GM18502 (cell line): ENCODE results near the gene PDE9A.
"Not testable (repeated sequence)": the region's sequence is repeated elsewhere in the genome, so short reads cannot be mapped to it uniquely, and the experiment has no call there.

Source experiments
- ATAC-seq: cut with Tn5 transposase; IDR thresholded peaks from one replicate; pipeline ENCODE4 v1.9.1; 2021; ENCODE audit warnings: mild to moderate bottlenecking; ENCODE audit not compliant: unreplicated experiment, poor library complexity

The PDE9A gene

DNA sequence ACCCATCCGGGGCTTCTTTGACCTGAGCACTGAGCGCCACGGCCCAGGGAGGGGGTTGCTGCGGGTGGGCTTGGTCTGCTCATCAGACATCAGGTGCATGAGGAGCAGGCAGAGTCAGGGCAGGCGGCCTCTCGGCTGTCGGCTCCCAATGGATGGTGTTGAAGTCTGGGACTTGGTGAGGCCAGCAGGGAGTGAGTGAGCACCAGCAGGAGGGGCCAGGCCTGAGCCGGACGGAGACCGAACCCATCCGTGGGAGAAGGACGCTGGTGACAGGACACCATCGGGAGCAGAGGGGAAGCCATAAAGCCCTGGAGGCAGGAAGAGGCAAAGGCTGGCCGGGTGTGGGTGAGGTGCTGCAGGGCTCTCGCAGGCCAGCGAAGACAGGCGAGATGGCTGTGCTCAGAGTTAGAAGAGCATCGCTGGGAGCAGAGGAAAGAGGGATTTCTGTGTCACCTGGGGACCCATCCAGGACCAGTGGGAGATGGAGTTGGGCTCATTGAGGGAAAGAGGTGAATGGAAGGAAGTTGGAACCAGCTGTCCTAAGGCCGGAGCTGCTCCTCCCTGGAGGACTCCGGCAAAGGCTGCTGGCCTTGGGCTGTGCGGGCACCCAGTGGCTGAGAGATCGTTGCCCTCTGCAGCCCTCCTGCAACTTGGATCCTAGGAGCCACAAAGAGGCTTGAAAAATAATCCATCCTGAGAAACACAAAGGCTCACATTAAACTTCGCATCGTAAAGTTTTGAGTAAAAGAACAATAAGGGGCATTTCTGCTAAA, 49.9 kb downstream of the PDE9A start:
- no peak for ATAC-seq

DNA sequence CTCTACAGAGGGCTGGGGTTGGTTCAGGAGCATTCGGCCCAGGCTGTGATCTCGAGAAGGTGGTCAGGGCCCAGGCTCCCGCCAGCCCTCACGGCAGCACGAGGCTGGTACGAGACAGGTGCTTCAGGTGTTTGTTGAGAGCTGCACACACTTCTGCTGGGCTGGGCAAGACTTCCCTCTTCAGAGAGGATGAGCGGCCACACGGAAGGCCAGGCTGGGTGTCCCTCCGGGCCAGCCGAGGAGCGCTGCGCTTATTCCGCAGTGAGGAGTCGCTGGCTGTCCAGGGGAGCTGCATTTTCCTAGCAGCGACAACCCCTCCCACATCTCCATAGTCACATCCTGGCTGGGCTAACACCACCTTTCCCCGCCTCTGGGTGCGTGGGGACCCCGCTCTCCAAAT, 50.5 kb downstream of the PDE9A start:
- no peak for ATAC-seq

DNA sequence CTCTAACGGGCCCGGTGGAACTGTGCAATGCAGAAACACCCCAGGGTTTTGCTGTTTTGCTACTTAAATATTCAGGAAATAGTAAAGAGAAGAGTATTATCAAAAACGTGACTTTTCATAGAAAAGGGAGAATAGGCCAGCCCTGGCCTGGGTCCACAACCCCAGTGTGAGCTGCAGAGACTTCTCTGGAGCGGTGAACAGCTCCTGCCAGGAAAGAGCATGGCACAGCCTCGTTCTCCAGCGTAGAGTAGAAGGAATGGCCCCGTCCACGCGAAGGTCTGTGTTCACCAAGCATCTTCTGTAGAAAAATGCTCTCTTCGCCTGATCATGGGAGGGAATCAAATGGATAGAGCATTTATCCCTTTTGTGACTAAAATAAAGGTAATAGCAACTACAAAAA, 51.4 kb downstream of the PDE9A start:
- ATAC-seq: no peak

DNA sequence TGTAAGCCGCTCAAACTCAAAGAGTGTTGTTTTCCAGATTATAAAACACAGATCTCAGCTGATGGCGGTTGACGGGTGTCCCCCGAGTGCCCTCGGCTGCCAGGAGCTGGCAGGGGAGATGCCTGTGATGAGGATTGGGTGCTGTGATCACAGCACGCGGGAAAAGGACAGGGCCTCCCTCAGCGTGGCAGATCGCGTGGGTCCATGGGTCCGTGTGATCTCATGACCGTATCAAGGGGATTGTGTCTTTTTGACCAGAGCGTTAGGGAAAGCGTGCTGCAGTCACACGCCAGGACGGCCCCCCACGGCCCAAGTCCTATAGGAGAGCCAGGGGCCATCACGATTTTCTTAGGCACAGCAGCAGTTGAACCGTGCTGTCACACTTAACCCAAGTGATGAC, 51.9 kb downstream of the PDE9A start:
- ATAC-seq: no peak

DNA sequence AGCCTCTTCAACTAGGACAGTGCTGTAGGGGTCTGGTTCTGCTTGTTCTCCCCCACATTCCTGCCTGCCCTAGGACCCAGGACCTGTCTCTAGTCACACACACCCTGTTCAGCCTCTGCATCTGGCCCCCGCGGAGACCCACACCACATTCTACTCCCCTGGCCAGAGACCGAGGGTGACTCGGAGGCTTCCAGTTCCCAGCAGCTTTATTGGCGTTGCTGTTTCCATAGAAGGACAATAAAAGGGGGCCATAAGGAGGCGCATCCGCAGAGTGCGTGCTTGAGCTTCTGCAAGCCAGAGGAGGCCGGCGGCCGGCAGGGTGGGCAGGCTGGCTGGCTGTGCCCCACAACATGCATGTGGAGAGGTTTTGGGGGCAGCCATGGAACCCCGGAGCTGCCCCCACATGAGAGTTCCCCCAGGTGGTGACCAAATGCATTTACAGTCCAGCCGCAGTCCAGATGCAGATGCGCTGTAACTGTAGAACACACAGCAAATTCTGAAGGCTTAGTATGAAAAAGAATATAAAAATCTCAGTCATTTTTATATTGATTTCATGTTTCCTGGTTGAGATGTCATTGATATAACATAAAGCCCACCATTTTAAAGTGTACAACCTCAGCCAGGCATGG, 52.4 kb downstream of the PDE9A start:
- no peak for ATAC-seq

DNA sequence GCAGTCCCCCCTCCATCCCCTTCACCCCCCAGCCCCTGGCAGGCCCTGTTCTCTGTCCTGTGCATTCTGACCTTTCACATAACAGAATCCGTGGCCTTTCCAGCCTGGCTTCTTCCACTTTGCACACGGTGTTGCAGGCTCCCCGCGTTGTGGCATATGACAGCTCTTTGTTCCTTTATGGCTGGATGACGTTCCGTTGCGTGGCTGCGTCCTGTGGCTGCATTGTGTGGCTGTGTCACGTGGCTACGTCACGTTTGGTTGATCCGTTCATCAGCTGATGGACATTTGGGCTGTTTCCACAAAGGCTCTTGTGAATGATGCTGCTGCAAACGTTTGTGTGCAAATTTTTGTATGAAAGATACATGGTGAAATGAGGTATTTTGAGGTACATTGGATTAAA, 53.3 kb downstream of the PDE9A start:
- no peak for ATAC-seq

DNA sequence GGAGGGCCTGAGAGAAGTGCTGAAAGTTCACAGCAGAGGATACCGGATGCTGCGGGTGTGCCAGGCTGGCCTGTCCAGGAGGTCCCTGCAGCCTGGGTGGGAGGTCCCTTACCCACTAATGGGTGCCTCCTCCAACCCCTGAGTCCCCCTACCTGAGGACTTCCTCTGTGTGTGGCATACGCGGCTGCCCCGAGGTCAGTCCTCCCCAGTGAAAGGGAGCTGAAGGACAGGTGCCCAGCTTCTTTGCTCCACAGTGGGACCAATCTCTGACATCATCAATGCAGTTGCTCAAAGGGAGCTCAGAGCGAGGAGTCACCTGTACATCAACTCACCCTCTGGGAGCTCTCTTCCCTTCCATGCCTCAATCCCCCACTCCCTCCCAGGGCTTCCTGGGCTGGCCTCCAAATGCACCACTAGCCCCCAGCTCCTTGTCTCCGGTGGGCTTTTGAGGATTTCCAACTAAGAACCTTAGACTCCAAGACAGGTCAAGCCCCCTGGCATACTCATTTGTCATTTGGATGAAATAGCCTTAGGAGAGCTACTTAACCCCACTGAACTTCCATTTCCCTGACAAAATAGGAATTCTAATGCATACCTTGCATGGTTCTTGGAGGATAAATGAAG, 53.9 kb downstream of the PDE9A start:
- no peak for ATAC-seq

DNA sequence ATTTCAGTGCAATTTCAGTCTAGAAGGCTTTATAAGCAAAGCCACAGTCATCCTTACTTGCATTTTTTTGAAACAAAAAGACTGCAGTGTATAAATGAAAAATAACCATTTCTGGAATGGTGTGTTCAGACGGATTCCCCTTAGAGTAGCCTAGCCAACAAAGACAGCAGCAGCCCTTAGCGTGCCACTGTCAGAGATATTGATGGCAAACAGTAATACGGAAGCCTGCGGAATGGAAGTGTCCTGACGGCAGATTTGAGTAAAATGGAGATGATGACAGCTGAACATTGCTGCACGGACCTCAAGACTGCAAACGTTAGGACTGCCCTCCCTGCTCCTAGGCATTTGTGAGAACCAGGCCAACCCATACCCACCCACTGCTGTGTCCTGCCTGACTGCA, 54.7 kb downstream of the PDE9A start:
- no peak for ATAC-seq

DNA sequence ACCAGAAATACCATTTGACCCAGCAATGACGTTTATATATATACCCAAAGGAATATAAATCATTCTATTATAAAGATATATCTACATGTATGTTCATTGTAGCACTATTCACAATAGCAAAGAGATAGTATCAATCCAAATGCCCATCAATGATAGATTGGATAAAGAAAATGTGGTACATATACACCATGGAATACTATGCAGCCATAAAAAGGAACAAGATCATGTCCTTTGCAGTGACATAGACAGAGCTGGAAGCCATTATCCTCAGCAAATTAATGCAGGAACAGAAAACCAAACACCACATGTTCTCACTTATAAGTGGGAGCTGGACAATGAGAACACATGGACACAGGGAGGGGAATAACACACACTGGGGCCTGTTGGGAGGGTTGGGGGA, 55.5 kb downstream of the PDE9A start:
- not testable (repeated sequence) for ATAC-seq

DNA sequence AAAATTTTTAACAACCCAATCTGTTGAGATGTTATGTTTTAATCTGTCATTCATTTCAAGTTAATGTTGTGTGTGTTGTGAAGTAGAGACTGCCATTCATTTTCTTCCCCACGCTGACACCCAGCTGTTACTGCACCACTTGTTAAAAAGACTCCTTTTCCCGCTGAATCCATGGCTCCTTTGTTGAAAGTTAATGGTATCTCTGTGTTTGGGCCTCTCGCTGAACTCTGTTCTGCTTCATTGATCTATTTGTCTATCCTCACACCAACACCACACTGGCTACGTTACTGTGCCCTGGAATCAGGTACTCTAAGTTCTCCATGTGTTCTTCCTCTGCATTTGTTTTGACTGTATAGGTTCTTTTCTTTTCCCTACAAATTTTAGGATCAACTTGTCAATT, 58.2 kb downstream of the PDE9A start:
- ATAC-seq: no peak

DNA sequence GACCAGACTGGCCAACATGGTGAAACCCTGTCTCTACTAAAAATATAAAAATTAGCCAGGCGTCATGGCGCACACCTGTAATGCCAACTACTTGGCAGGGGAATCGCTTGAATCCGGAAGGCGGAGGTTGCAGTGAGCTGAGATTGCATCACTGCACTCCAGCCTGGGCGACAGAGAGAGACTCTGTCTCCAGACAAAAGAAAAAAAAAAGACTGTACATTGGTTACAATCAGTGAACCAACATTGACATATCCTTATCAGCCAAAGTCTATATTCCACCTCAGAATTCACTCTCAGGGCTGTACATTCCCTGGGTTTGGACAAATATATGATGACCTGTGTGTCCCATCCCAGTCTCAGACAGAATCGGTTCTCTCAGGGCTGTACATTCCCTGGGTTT, 62.0 kb downstream of the PDE9A start:
- not testable (repeated sequence) for ATAC-seq

DNA sequence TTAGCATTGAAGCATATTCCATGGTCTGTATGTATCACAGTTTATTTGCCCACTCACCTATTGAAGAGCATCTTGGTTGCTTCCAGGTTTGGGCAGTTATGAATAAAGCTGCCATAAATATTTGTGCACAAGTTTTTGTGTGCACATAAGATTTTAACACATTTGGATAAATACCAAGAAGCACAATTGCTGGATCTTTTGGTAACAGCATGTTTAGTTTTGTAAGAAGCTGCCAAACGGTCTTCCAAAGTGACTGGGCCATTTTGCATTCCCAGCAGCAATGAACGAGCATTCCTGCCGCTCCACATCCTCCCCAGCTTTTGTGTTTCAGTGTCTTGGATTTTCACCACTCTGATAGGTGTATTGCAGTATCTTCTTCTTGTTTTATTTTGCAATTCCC, 62.7 kb downstream of the PDE9A start:
- ATAC-seq: no peak

DNA sequence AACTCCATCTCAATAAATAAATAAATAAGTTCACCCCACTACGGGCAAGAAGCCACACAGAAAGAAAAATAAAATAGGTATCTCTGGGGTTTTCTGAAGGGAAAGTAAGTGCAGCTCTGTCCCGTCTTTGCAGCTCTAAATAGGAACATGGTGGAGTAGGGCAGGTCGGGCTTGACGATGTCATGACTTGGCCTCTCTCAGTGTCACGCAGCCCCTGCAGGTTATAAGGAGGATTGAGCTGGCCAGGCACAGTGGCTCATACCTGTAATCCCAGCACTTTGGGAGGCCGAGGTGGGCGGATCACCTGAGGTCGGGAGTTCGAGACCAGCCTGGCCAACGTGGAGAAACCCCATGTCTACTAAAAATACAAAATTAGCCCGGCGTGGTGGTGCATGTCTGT, 67.1 kb downstream of the PDE9A start:
- not testable (repeated sequence) for ATAC-seq

DNA sequence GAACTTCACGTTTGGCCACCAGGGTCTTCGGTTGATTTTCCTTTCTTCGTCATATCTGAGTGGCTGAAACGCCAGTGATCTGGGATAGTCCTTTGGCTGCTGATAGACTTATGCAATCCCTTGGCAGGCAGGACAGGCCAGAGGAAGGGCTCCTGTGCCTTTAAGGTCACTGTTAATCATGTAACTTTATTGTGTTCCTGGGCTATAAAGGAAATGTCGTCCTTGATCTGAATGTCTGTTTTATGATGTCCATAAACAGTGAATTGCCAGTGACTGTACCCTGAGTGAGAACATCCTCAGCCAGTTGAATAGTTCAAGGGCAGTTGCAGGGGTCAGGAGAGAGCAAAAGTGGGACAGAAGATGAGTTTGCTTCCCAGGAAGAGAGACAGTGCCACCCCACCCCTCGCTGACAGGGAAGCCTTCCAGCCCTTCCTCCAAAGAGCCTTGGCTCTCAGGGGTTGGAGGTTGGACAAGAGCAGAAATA, 68.0 kb downstream of the PDE9A start:
- no peak for ATAC-seq

DNA sequence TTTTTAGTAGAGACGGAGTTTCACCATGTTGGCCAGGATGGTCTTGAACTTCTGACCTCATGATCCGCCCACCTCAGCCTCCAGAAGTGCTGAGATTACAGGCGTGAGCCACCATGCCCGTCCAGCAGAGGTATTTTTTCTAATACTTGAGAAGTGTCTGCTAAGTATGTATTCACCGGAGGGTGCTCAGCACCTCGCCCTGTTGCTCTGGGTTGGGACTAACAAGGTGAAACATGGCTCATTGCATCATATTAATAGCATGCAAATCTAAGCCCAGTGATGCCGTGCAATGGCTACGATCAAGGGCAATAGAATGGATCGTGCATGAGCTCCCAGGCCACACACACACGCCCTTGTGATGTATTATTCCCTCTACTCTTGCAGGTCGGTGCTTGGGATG, 68.7 kb downstream of the PDE9A start:
- ATAC-seq: no peak

DNA sequence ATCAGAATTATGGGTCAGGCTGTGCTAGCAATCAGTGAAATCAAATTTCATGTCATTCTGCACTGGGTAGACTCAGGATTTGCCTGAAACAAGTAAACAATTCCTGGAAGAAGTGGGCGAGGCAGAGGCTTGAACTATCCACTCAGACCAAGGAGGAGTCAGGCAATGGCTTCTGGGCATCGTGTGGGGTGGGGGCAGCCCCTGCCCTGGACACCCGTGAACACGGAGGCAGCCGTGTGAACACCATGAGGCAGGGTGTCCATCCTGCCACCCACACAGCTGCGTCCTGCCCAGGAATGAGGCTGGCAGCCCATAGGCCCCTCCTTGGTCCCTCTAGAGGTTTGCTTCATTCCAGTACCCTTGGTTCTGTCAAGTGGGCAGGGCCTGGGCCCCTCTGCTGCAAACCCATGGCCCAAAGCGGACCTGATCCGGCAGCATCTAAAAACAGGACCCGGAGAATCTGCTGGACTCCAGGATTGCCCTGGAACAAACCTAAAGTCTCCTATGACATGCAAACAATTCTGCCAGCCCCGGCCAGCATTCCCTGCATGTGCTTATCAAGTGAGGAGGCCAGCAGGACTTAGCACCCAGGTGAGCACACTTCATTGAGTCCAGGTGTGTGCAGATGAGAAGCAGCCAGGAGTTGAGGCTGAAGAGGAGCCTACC, 69.5 kb downstream of the PDE9A start:
- no peak for ATAC-seq

DNA sequence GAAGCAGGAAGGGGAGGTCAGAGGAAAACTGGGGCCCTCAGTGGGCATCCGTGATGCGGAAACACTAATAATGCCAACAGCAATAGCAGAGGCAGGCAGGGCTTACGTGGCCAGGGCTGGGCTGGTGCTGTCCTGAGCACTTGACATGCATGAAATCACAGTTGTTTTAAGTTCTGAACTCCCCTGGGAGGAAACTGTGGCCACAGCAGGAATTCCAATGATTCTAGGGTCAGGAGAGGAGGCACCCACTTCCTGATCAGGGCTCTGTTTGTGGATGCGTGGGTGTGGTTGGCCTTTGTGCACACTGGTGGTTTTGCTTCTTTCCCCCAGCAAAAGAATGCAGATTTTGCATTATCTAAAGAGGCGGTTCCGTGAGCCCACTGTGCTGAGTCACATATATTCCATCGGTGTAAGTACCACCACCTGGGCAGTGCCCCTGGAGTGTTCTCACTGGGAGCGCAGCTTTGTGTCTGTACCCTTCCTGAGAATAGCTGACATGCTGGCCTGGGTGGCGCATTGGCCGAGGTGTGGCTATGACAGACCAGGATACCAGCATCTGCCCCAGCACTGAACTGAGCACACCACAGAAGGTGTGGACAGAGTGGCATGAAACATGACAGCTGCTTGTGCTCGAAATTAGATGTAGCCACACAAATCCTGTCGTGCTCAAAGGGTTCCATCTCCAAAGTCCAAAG, 71.0 kb downstream of the PDE9A start:
- ATAC-seq: no peak

DNA sequence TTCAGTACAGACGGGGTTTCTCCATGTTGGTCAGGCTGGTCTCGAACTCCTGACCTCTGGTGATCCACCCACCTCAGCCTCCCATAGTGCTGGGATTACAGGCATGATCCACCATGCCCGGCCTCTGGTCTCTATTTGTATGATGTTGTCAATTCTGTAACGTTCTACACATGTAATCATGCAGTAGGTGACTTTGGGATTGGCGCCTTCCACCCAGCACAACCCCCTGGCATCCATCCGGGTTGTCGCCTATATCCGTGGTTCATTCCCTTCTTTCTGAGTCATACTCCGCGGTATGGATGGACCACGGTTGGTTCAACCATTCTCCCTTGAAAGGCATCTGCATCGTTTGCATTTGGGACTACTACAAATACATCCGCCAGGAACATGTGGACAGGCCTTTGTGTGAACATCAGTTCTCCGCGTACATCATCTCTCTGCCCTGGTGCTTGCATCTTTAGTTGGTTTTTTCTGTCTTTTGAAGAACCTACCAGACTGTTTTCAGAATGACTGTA, 72.1 kb downstream of the PDE9A start:
- ATAC-seq: no peak

DNA sequence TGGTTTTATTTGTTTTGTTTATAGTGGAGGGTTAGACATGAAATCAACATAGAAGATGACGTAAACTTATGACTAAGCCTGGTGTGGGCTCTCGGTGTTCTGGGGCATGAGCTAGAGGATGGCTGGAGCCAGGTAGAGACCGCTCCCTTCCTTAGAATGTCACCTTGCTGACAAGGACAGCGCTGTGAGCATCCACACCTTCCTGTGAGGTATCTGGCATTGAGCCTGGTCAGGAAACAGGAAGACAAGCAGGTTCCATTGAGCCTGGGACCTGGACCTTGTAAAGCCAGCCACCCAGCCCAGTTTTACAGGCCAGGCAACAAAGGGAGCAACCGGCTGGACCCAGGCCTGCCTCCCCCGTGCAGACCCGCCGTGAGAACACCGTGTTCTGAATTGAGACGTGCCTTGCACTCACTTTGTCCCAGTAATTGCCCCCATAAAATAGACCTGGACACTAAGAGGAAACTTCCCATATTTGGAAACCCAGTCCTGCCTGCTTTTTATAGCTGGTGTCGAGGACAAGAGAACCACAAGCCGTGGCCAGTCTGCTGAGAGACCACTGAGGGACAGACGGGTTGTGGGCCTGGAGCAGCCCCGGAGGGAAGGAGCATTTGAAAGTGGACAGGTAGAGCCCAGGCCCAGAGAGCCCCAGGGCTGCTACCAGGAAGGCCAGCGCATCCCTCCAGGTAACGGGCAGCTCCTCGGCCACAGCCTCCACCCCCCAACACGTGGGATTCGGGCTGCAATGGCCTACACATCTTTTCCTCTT, 78.0 kb downstream of the PDE9A start:
- no peak for ATAC-seq

DNA sequence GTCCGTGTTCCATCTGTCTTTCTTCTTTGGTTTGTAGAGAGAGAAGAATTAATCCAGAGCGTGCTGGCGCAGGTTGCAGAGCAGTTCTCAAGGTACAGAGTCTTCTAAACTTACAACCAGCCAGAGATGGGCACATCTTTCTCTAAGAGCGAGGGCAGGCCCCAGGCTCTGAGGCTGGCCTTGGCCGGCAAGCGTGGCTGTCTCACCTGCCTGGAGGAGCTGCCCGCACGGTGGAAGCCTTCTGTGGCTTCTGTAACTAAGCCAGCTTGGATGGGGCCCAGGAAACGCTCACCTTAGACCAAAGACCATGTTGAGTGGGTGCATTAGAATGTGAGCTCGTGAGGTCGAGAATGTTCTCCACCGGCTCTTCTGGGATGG, 78.6 kb downstream of the PDE9A start:
- no peak for ATAC-seq
